HG03159 (cell line): ENCODE data around the gene BPIFB1.

Source experiments
- ATAC-seq: cut with Tn5 transposase; IDR thresholded peaks from one replicate; pipeline ENCODE4 v1.9.1; 2021; ENCODE audit warnings: mild to moderate bottlenecking, moderate library complexity; ENCODE audit not compliant: unreplicated experiment

Gene BPIFB1

DNA sequence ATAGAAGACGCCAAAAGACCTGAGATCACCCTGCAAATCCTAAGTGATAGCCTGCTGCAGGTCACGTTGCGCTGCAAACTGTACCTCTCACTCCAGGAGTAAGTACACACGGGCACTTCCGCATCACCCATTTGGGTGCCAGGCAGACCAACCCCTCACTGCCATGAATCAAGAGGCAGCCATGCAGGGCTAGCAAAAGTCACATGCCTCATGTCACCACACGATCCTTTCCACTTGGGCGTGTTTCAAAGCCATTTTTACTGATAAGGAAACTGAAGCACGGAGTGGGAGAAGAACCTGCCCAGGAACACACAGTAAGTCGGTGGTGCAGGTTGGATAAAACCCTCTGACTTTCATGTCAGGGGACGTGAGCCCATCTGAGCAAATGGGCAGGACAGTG lies 37.0 kb downstream of the BPIFB1 start:
- ATAC-seq = no peak

DNA sequence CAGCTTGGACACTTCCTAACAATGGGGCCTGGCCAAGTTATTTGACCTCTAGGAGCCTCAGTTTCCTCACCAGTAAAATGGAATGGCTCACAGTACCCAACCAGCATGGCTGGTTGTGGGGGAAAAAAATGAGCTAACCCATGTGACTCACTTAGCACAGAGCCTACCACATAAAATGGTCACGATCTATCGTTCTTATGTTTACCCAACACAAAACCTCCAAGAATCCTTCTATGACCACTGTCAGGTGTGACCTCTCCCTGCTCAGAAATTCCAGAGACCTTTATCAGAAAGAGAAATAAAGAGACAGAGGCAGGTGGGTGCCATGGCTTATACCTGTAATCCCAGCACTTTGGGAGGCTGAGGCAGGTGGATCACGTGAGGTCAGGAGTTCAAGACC lies 39.4 kb downstream of the BPIFB1 start:
- no peak for ATAC-seq

DNA sequence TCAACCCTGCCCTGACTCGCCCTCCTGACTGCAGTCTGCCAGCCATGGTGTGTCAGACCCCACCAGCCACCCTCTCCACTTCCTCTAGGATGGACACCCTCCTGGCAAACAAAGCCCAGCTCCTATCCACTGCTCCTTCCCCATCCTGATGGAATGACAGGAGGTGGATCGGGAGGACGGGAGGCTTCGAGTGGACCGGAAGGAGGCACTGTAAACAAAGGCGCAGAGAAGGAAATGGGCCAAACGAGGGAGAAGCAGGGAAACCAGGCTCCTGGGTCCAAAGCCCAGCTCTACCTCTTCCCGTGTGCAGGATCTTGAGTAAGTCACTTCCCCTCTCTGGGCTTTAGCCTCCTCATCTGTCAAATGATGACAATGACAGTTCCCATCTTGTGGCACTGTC lies 40.2 kb downstream of the BPIFB1 start:
- no peak for ATAC-seq

DNA sequence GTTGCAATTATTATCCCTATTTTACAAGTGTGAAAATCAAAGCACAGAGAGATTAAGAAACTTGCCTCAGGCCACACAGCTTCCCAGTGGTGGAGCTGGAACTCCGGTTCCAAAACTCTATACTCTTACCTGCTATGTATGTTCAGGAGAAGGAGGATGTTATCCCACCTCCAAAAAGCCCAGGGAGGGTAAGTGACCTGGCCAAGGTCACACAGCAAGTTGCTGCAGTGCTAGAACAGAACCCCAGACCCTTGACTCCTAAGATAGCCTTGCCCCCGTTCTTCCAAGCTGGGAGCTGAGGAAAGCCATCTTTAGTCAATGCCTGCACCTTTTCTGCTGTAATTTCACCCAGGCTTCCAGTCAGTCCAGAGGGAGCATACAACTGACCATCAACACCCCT lies 42.3 kb downstream of the BPIFB1 start:
- ATAC-seq = no peak

DNA sequence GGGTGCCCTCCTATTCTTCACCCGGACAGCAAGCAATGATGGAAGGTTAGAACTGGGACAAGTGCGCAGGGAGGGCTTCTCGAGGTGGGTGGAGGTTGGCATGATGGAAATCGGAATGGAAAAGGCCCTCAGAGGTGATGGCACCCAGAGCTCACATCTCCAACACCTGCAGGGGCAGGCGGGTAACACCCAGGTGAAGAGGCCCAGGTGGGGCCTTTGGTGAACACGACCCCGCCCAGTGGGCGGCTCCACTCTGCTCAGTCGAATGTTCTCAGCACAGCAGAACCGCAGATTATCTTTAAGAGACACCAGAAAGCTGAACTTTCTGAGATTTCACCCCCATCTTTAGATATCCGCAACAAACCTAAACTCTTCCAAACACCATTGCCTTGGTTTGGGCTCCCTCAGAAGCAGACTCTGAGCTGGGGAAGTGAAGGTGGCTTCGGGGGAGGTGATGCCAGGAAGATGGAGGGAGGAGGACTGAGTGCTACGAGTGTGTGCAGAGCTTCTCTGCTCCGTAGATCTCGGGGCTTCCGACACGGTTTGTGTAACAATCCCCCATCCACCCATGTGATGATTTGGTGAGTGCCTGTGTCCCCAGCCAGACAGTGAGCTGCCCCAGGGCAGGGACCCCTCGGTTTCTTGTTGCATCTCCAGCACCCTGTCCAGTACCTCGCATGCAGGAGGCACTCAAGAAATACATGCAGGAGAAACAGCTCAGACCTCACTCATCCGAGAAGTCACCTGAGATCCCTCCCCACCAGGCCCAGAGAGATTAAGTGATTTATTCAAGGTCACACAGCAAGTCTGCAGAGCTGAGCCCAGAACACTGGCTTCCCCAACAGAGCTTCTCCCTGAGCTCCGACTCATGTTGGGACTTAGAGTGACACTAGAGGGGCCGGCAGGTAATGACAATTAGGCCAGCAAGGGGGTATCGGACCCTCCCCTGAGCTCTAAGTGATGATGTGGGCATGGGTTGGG lies 45.4 kb downstream of the BPIFB1 start:
- ATAC-seq = no peak

DNA sequence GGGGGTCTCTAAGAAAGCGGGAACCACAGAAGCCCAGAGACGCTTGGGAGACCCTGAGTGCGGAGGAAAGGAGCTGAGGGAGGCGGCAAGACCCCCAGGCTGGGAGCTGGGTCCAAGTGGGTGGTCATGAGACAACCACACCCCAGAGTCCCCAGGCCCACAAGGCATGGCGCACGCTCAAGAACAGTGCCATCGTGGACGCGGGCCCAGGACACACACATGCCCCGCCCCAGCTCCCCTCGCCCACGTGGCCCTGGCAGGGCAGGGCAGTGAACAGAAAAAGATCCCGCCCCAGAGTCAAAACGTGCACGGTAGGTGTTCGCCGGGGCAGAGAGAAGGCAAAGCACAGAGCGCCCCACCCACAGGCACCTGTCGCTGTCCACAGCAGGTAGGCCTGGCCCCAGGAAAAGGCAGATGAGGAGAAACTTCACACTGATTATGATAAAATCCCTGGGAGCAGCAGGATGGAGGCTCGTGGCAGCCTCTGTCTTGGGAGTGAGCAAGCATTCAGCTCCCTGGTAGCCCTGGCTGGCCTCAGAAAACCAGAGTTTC lies 50.0 kb downstream of the BPIFB1 start:
- no peak for ATAC-seq

DNA sequence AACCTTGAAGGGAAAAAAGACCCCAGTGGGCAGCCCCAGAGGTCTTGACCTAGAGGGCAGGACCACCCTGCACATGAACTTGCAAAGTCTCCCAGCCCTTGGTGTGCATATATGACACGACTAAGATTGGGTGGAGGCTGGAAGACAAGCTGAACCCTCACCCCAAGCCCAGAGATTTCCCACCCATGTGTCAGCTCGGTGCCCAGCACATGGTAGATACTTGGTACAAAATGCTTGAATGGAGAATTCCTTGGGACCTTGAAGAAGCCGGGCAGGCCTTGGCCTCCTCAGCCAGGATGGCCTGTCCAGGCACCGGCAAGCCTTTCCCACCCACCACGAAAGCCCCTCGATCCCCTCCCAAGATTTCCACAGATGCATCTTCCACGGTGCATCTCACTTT lies 50.6 kb downstream of the BPIFB1 start:
- no peak for ATAC-seq

DNA sequence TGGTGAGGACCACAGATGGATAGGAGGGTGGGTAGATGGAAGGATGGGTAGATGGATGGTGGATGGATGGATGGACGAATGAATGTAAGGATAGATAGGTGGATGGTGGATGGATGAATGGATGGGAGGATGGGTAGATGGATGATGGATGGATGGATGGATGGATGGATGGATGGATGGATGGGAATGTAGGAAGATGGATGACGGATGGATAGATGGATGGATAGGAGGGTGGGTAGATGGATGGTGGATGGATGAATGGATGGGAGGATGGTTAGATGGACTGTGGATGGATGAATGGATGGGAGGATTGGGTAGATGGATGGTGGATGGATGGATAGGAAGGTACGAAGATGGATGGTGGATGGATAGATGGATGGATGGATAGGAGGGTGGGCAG lies 51.1 kb downstream of the BPIFB1 start:
- no peak for ATAC-seq

DNA sequence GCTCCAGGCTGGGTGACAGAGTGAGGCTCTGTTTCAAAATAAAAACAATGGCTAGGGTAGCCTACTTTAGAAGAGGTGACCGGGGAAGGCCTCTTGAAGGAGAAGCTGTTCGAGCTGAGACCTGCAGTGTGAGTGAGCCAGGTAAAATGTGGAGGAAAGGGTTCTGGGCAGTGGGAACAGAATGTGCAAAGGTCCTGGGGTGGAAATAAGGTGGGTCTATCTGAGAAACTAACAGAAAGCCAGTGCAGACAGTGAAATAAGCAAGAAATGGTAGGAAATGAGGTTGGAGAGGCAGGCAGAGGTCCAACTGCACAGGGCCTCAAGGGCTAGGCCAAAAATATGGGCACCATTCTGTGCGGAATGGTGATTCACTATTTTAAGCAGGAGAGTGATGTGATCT lies 53.4 kb downstream of the BPIFB1 start:
- ATAC-seq = no peak

DNA sequence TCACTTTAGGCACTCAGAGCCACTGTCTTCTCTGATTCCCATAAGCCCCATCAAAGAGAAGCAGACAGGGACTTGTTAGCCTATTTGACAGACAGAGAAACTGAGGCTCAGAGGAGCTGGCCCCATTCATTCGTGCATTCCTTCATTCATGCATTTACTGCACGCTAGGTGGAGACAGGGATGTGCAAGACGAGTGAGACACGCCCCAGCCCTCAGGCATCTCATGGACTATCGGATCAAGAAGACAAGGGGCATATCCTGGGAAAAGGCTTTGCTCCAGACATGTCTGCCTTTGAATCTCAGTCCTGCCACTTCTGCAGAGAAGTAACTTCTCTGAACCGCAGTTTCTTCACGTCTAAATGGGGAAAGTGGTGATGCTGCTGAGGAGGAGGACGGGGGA lies 54.1 kb downstream of the BPIFB1 start:
- no peak for ATAC-seq

DNA sequence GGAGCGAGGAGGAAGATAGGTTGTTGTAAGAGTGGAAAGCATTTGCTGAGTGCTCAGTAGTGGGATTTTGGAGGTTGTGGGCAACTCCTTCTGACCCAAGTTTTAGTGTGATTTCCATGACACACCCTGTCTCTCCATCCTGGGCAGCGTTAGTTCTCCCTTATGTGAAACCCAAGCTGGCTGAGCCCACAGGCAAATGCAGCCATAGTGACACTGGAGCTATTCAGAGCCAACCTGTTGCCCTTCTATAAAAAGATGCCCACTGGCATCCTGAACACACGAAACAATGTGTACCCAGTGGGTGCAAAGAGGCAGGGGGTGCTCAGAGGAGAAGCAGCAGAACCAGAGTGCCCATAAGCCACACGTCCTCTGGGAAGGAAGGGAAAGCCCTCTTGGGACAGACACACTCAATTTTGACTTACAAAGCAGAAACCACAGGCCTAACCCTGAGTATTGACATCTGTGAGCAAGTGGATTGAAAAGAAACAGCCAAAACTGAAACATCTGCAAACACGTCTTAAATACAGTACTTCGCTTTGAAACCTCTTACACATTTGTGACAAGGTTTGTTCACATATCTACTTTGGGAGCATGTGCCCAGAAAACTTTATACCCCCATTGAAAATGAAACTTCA lies 54.6 kb downstream of the BPIFB1 start:
- no peak for ATAC-seq

DNA sequence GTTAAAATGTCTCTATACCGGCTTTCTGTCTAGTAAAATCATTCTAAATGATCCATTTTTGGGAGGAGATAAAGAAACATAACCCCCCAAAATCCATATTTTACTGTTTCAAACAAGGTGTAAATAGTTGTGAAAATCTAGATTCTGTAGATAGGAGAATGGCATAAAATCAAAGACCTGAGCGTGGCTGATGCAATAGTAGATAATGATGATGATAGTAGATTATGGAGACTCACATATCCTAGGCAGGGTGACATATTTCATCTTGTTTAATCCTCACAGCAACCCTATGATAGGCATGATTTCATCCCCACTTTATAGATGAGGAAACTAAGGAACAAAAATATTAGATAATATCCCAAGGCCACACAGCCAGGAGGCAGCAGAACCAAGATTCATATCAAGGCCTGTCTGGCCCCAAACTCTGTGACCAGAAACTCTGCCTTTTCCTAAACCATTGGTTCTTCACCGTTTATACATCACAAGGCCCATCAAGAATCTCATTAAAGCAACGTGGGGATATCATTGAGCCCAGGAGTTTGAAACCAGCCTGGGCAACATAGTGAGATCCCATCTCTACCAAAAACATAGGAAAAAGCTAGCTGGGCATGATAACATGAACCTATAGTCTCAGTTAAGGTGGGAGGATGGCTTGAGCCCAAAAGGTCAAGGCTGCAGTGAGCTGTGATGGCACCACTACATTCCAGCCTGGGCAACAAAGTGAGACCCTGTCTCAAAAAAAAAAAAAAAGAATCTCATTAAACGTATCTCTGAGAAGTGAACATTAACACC lies 55.6 kb downstream of the BPIFB1 start:
- no peak for ATAC-seq

DNA sequence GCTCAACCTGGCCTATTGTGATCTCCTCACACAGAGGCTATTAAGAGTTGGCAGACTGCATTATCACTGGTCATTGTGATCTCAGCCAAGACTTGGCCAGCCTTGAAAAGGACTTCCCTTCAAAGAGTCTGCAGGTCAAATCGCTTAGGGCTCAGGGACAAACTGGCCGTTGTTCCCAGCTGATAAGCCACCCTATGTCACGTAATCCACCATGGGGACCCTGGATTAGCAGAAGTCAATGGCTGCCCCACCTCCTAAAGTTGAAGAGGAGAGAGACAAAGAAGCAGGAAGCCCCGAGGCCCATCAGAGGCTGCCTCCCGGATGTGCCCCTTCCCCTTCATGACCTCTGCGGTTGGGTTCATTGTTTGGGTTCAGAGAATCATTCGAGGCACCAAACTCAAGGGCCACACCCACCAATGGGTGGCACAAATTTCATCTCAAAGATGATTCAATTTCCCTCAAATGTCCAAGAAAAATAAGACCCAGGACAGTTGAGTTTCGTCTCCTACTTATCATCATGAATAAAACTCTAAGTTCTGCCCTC lies 56.6 kb downstream of the BPIFB1 start:
- no peak for ATAC-seq

DNA sequence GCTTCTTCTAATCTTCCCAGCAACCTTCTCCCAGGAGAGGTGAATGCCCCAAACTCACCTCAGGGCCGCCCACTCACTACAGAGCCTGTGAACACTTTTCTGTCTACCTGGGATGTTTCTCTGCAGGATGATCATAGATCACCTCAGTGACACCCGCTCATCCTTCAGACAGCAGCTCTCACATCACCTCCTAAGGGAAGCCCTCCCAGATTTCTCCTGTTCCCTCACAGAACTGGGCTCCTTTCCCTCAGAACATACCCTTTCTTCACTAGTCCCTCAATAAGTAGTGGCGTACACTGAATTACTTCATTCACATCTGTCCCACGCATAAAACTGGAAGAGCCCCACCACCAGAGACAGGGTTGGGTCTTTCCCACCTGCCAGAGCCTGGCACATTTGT lies 60.5 kb downstream of the BPIFB1 start:
- ATAC-seq = no peak

DNA sequence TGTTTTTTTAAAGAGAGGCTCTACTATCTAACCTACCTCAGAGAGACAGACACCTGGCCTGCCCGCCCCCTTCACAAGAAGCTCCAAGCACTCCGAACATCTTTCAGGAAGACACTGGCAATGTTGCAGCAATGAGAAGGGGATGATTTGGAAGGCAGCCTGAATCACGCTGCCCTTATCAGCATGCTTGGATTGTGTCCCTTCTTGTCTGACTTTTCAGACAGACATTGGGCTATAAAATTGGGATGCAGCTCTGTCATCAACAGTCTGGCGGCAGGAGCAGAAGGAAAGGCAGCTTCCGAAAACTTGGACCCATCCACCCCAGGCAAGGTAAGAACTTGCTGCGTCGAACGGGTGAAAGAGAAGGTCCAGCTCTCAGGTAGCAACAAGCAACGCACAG lies 62.3 kb downstream of the BPIFB1 start:
- ATAC-seq = no peak

DNA sequence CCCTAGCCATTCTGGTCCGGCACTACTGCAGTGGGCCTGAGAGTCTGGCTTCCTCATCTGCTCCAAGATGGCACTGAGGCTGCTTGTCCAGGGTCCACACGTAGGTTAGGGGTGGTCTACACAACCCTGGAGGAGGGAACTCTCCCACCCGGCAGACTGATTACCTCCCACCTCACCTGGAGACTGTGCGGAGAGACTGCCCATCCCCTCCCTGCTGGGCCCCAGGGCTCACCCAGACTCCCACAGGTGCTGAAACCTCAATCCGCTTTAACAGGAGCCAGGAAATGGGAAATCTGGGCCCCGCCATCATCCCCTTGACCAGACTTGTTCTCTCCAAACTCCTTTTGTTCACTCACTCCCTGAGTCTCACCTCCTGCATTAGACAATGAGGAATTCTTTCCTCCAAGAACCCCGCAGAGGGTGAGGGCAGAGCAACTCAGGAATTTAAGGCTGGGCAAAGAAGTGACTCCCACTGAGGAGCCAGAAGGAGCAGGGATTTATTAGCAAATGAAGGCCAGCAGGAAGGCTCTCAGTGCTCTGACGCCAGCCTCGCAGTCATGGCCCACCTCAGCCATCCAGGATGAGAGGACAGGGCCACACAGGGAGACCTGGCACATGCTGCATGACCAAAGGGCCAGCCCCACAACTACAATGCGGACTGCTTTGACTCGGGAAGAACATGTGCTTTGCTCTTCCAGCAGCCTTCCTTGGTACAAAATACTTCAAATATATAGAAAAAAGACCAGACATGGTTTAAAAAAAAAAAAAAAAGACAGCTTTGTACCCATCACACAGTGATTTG lies 65.3 kb downstream of the BPIFB1 start:
- ATAC-seq = no peak

DNA sequence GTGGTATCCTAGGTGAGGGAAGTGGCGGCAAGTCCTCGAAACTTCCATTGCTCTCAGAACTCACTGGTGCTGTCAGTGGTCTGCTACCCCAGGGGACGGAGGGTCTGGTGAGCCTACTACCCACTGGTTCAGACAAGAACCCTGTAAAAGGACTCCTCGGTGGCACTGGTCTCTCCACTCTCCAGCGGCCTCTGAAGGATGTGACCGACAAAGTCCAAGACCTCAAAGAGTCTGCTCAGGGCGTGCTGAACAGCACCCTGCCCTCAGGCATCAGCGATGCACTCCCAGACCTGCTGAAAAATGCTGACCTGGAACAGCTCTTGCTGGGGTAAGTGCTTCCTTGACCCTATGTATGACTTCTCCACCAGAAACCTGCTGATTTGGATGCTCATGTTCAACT lies 66.5 kb downstream of the BPIFB1 start:
- no peak for ATAC-seq

DNA sequence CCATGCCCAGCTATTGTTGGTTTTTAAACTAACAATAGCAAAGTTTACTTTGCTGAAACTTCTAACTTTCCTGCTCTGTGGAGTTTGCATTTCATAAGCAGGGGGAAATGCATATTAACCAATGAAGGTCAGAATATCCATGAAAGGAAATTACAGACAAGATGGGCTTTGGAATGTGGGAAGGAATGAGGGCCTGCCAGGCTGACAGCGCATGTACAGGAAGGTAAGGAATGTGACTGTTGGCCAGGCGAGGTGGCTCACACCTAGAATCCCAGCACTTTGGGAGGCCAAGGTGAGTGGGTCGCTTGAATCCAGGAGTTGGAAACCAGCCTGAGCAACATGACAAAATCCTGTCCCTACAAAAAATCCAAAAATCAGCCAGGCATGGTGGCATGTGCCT lies 68.7 kb downstream of the BPIFB1 start:
- ATAC-seq = no peak

DNA sequence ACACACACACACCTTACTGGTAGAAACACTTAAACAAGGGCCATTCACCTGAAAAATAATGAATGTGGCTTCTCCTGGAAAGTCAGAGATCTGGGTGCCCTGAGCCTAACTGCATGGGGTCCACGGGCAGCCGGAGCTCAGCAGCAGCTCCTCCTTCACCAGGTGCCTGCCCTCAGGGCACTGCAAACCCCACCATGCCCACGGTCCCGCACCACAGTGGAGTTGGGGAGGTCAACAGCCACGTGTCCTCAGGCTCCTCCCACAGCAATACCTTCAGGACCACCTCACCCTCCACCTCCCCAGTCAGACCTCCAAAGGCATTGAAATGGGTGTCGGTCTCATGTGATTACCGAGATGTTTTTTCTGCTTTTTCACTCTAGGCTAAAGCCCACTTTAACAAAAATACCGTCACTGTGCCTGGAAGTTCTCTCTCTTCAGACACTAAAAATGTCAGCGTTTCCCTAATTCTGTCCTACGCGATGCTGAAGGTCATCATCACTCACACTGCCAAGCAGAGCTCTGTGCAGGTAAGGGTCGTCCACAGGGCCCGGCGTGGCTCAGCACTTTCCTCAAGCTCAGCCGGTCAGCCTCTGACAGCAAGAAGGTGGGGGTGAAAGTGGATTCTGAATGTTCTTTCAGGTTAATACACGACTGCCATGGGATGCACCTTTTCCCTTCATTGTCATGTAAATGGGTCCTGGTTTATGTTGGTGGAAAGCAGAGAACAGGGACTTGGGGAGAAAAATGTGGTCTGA lies 69.4 kb downstream of the BPIFB1 start:
- ATAC-seq = no peak

DNA sequence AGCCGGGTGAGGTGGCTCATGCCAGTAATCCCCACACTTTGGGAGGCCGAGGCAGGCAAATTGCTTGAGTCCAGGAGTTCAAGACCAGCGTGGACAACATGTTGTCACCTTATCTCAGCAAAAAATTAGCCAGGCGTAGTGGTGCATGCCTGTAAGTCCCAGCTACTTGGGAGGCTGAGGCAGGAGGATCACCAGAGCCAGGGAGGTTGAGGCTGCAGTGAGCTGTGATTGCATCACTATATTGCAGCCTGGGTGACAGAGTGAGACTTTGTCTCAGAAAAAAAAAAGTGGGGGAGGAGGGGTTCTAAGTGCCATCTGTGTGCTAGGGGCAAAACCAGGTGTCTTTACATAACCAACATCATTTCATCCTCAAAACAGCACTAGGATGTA lies 70.0 kb downstream of the BPIFB1 start:
- ATAC-seq = no peak
